Prostate gland (tissue), 2 donors: Measurements from ENCODE around the gene TEX44.

ENCODE experiments used
- CTCF ChIP-seq, 4 experiments: fragments of 200-600 bp in 2 of 4; fragments of 450-650 bp in 2 of 4; sonication (generic) in 2 of 4; IDR thresholded peaks; 1 replicate in 3 of 4; 2 replicates in 1 of 4; pipeline ENCODE4 v1.5.1; 2016 to 2019; ENCODE audit warnings: antibody characterized with exemption in 4 of 4, mild to moderate bottlenecking in 2 of 4, moderate library complexity in 2 of 4
- POLR2A ChIP-seq: fragments of 450-650 bp; IDR thresholded peaks from one replicate; pipeline ENCODE4 v1.6.1; 2016; ENCODE audit warnings: antibody characterized with exemption, mild to moderate bottlenecking

GRCh38 chr2:231602859-231603467 is 10.3 kb downstream of the TEX44 start:
- no peak for TF ChIP-seq CTCF (IDR thresholded peaks at IDR 0.05)
- TF ChIP-seq POLR2A: no peak
